NCI-H187 treated with DMSO at 0.1 percent for 48 hours (cell line): ENCODE results near the gene PRPF18.
"Not testable (repeated sequence)": the region's sequence is repeated elsewhere in the genome, so short reads cannot be mapped to it uniquely, and the experiment has no call there.

Experiments
- DNase-seq: peaks from one replicate; lab custom pipeline; 2025; lab: John Stamatoyannopoulos, UW

PRPF18 gene, protein sequence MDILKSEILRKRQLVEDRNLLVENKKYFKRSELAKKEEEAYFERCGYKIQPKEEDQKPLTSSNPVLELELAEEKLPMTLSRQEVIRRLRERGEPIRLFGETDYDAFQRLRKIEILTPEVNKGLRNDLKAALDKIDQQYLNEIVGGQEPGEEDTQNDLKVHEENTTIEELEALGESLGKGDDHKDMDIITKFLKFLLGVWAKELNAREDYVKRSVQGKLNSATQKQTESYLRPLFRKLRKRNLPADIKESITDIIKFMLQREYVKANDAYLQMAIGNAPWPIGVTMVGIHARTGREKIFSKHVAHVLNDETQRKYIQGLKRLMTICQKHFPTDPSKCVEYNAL

DNA sequence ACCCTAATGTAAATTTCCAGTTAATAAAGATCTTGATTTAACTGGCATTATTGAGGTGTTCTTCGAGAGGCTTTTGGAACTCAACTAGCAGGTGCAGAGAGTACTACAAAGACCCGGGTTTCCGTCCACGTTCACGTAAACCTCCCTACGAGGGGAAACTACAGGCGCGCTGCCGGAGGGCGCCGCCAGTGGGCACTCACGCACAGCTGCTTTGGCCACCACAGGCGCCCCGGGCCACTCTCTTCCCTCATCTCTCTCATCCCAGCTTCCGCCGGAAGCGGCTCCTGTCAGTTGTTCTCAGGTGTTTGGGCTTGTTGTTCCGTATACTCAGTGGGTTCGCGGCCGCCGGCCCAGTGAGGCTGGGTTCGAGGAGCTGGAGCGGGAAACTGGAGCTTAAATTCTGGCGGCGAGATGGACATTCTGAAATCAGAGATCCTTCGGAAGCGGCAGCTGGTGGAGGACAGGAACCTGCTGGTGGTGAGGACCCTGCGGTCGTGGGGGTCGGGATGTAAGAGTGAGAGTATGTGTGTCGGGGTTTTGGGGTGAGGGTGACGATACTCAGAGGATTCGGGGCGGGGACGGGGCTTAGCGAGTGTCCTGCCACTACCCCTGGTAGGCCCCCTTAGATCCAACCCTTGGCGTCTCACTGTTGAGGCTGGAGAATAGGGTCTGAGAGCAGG, at the start of gene PRPF18:
PRPF18 (plus strand) TSS at position 290 of the 680 bp plus-strand sequence; CDS start at position 412, 122 bp downstream.
- DNase-seq: peak; percentile 65

DNA sequence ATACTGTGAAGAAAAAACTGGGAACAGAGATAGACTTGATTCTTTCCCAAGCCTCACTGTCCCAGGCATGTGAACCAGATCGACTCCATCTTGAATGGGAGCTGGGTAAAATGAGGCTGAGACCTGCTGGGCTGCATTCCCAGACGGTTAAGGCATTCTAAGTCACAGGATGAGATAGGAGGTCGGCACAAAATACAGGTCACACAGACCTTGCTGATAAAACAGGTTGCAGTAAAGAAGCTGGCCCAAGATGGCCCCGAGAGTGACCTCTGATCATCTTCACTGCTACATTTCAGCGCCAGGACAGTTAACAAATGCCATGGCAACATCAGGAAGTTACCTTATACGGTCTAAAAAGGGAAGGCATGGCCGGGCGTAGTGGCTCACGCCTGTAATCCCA, 48.8 kb upstream of the PRPF18 start:
- not testable (repeated sequence) for DNase-seq

DNA sequence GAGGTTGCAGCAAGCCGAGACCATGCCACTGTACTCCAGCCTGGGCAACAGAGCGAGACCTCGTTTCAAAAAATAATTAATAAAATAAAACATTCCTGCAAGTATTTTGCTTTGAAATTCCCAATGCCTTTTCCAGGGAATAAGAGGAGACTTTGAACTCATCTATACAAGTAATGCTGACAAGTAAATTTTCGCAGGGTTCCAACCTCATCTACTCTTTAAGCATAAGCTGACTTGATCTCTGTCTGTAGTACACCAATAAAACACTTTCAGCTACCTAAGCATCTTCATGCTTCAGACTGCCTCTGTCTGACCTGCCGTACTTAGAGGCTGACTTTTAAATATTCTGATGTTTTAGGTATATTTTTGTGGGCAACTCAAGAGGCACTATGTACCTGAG, 44.2 kb upstream of the PRPF18 start:
- DNase-seq: no peak

DNA sequence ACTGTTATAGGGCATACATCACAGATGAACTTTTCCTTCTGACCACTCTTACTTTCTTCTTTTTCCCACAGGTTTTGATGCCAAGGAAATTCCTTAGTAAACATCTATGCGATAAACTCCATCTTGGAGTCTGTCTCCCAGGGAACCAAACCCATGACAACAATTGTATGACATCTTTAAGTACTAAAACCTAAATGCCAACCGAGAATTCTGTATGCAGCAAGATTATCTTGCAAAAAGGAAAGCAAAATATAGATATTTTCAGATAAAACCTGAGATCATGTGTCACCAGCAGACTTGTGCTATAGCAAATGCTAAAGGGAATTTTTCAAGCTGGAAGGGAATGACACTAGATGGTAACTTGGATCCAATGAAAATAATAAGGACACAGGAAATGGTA, 36.0 kb upstream of the PRPF18 start:
- DNase-seq: no peak

DNA sequence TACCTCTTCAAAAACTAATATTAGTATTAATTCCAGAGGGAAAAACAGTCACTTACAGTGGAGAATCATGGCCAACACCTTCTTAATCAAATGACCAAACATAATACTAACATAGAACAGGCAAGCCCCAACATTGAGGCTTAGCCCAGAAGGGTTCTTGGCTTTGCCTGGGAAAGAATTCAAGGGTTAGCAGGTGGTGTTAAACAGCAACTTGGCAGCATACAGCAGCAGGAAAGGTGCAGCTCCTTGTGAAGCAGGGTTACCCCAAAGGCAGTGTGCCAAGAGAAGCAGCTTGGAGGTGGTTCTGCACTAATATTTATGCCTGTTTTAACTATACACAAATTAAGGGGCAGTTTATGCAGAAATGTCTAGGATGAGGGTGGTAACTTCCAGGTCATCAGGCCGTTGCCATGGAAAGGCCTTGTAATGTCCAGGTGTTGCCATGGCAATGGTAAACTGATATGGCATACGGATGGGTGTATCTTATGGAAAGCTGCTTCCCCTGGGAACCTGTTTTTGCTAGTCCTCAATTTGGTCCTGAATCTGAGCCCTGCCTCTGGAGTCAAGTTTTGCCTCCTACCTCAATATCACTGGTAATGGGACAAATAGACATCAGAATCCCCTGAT, 30.8 kb upstream of the PRPF18 start:
- DNase-seq: peak; percentile 13

DNA sequence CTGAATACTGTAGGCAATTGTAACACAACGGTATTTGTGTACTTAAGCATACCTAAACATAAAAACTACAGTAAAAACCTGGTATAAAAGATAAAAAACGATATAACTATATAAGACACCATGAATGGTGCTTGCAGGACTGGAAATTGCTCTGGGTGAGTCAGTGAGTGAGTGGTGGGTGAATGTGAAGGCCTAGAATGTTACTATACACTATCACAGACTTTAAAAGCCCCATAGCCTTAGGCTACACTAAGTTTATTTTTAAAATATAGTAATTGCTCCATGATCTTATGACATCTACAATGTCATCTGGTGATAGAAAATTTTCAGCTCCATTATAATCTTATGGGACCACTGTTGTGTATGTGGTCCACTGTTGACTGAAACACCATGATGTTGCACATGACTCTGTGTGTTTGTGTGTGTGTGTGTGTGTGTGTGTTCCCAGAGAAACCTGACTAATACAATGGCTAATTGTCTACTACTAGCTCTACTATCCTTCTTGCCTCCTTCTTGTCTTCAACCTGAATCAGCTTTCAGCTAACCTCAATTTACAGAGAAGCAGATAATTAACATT, 27.6 kb upstream of the PRPF18 start:
- DNase-seq: no peak

DNA sequence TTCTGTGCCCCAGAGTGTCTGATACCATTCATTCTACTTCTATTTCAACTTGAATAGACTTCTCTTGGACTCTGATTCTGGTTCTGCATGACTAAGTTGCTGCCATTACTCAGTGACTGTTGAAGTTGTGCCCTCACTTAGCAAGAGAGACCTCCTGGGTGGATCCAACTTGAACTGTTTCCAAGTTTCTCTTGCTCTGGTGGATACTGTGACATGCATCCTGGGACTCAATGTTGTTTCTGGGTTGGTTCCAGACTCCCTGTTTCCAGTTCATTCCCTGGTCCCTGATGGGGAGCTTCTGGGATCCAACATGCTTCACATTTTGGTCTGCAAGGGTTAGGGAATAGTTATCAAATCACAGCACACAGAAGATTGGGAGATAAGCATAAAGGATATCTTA, 26.2 kb upstream of the PRPF18 start:
- no peak for DNase-seq

DNA sequence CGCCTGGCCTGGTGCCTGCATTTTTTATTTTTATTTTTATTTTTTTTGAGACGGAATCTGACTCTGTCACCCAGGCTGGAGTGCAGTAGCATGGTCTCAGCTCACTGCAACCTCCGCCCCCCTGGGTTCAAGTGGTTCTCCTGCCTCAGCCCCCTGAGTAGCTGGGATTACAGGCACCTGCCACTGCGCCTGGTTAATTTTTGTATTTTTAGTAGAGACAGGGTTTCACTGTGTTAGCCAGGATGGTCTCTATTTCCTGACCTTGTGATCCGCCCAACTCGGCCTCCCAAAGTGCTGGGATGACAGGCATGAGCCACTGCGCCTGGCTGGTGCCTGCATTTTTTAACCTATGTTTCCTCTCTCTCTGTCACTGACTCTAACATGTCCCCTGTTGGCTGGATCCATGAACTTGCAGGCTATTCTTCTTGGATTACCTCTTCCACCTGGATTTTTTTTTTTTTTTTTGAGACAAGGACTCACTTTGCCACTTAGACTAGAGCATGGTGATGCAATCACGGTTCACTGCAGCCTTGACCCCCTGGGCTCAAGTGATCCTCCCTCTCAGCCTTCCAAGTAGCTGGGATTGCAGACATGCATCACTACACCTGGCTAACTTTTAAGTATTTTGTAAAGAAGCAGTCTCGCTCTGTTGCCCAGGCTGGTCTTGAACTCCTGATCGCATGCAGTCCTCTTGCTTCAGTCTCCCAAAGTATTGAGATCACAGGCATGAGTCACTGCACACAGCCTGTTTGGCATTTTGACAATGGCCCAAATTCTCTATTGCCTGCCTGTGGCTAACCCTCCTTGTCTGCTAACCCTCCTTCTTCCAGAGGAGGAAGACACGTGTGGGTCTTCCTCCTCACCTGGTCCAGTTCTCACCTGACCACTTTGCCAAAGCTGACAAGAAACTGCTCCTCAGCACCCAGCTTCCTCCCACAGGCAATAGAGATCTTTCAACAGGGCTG, 23.0 kb upstream of the PRPF18 start:
- peak; percentile 34 for DNase-seq

DNA sequence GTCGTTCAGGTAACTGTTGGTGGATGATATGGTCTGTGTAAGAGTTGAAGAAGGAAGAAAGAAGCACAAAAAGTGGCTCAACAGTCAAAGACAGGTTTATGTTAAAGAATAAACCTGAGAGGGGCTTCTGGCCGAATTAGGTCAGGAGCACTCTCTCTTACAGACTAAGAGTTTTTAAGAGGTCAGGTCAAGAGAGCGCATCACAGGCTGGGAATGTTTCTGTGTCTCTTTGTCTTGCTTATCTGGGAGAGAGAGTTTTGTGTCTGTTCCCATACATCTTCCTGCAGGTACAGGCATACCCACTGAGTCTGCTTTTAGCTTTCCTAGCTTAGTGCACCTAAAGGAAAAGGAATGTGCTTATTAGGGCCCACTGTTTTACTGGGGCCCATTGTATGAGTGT, 22.2 kb upstream of the PRPF18 start:
- no peak for DNase-seq

DNA sequence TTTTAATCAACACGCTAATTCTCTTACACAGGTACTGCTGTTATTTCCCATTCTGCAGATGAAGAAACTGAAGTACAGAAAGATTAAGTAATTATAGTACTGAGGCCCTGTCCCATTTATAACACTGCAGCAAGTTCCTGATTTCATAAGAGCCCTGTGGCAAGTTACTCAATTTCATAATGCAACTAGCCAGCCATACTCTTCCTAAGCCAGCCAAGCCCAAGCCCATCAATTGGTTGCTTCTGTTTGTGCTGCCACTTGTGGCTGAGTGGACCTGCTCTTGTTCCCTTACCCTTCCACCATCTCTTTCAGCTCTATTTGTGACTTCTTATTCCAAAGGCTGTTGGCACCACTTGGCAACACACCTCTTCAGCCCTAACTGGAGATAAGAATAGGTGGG, 19.7 kb upstream of the PRPF18 start:
- no peak for DNase-seq

DNA sequence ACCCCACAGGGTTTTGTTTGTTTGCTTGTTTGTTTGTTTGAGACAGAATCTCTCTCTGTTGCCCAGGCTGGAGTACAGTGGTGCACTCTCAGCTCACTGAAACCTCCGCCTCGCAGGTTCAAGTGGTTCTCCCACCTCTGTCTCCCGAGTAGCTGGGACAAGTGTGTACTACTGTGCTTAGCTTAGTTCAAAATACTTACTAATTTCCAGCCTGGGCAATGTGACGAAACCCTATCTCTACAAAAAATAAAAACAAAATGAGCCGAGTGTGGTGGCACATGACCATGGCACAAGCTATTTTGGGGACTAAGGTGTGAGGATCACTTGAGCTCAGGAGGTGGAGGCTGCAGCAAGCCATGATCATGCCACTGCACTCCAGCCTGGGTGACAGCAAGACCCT, 15.2 kb upstream of the PRPF18 start:
- DNase-seq: no peak

DNA sequence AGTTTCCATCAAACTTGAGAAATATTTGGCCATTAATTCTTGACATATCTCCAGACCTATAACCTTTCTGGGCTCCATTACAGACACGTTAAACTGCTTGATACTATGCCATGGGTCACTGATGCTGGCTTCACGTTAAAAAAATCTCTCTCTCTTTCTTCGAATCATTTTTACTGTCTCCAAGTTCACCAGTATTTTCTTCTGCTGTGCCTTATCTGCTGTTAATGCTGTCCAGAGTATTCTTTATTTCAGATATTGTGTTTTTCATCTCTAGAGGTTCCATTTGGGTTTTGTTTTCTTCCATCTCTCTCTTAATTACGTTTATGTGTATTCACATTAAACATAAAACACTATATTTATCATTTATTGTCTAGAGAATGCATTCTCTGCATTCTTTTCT, 12.8 kb upstream of the PRPF18 start:
- DNase-seq: no peak

DNA sequence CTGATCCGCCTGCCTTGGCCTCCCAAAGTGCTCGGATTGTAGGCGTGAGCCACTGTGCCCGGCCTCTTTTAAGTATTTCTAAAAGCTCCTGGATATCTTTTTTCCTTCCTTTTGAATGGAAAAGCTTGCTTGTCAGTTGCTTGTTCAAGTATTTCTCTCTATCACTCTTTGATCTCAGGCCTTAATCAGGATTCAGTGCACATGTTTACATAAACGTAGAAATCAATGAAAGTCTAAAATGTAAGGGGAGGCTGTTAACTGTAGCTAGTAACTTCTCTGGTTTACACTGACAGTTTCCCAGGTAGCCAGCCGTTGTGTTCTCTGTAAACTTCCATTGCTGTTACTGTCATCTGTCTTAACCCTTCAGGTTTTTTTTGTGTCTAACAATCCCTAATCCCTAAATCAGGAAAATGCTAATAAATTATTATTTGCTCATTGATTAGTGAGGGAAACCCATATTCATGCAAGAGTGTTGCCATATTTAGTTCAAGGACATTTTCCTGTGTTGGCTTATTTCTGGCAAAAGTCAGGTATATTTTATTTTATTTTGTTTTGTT, 1.5 kb upstream of the PRPF18 start:
- no peak for DNase-seq

DNA sequence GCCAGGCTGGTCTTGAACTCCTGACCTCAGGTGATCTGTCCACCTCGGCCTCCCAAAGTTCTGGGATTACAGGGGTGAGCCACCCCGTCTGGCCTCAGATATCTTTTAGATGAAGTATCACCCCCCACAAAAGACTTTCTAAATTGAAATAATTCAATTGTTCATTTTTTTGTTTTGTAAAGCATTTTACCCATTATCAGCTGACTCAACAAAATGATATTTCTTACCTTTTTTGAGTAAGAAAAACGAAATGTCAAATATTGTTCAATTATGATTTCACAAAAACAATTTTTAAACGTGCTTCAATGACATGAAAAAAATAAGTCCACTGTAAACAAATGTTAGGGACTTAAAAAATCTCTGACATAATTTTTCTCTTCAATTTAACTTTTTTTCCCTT, 822 bp upstream of the PRPF18 start:
- DNase-seq: no peak

DNA sequence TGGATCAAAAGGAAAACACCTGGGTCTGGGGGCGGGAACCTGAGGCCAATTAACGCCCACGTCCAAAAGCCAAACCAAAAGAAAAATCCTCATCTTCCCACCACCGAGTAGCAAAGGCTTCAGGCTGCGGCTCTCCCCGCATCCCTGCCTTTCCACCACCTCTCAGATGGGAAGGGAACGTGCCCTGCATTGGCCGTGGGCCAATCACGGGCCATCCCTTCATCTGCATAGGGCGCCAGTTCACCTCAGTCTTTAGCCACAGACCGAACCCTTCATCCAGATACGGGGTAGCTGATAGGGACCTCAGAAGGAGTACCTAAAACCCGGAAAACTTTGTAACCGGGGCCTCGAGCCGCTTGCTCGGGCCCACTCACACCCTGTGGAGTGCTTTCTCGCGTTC, 626 bp downstream of the PRPF18 start:
- no peak for DNase-seq

DNA sequence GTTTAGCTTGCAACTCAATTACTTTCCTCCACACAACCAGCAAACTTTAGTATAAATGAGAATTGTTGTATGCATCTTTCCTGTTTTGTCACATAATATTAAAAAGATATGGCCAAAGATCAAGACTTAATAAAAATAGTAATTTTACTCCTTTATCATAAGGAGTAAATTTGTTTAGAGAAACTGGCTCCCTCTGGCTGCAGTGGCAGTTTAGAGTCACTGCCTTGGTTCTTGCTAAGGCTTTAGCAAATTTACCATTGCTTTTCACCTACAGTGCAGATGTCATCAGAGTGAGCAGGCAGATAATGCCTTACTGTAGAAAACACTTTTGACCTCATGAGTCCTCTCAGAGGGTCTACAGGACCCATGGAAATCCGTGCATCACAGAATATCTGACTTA, 2.6 kb downstream of the PRPF18 start:
- DNase-seq: no peak

DNA sequence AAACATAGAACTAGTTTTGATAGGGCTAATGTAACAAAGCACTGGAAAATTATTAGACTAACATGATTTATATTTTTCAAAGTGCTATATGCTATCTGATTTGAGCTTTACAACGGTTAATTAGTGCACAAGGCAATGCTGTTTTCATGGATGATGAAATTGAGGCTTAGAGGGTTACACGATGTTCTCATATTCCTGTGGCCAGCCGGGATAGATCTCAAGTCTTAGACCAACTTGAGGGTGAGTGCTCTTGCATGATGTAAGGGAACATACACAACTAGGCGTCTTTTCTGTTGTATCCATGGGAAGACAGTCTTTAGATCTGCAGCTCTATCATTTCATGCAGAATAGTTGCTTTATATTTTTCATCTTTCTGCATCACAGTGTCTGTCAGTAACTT, 4.1 kb downstream of the PRPF18 start:
- DNase-seq: no peak

DNA sequence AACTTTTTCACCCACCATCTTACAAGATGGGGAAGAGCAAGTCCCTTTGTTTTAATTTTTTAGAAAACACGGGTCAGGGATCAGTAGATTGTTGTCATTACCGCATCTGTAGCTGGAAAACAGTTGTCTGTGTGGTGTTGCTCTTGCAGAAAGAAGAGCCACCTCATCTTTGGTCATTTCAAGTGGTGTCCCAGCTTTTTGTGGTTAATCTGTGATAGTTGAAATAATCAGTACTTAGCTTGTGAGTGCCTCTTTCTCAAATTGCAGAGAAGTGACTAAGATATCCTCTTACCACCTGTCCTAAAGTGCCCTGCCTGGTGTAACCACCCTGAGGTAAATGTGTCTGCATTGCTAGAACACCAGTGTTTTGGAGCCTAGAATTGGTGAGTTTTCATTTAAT, 5.5 kb downstream of the PRPF18 start:
- DNase-seq: peak; percentile 20

DNA sequence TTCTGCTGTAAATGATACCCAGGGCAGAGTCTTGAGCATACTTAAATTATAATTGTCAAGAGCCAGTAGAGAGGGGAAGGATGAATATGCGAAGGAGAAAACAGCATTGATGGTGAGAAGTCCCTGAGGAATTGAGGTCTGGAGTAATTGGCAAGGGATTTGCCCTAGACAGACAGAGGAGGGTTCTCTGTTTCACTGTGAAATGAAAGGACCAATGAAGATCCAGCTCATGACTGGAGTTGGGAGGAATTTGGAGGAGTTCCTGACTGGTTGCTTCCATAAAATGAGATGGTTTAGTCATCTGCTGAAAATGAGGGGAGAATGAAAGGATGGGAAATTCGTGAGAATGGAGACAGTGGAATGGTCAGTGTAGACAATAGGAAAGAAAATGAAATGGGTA, 6.8 kb downstream of the PRPF18 start:
- no peak for DNase-seq

DNA sequence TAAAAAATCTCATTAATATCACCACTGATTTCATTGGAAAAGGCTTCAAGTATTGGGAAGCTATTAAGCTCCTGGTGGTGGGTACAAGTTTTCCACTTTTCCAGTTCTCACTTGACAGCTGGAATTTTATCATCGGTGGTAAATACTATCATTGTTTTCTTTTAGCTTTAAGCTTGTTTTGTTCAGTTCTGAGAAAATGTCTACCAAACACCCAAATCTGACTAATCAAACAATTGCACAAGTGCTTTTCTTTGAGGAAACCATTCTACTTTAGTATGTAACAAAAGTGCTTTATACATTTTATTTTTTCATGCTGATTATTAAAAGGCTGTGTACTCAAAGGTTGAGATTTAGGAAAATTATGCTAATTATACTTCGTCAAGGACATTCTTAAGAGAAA, 7.9 kb downstream of the PRPF18 start:
- no peak for DNase-seq

DNA sequence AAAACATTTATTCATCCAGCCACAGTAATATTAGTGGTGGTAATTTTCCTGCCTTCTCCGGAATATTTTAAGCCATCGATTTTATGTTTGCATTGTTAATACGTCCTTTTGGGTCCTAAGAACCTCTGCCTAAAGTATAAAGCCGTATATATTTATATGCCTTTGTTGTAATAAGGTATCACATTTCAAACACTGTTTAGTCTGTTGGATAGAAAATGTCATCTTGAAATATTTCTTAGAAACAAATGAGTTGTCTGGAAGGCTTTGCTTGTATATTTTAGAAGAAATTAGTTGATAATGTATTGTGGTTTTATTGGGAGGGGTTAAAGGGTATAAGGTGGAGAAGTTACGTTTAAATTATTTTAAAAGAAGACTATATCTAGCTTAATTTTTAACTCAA, 11.1 kb downstream of the PRPF18 start:
- no peak for DNase-seq
